HL-60/S4 treated with retinoic acid at 250 ng/mL for 4 days and 3 days (cell line): ENCODE results near the gene EXOSC5.
"Not testable (repeated sequence)": the region's sequence is repeated elsewhere in the genome, so short reads cannot be mapped to it uniquely, and the experiment has no call there.

Experiments used
- in situ Hi-C: fragments of 300-500 bp; cut with MboI; formaldehyde crosslinking; loops from 2 replicates; pipeline ENCODE4 v1.7.0; 2022; ENCODE audit warnings: low sequenced_read_pairs

The EXOSC5 gene

DNA sequence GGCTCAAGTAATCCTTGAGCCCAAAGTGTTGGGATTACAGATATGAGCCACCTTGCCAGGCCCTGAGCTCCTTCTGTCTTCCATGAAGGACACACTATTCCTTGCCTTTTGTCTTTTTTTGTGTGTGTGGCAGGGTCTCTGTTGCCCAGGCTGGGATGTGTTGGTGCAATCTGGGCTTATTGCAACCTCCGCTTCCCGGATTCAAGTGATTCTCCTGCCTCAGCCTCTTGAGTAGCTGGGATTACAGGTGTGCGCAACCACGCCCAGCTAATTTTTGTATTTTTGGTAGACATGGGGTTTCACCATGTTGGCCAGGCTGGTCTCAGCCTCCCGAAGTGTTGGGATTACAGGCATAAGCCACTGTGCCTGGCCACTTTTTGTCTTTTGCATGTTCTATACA lies 11.7 kb upstream of the EXOSC5 start:
- in situ Hi-C loops, result not testable (repeated sequence)

DNA sequence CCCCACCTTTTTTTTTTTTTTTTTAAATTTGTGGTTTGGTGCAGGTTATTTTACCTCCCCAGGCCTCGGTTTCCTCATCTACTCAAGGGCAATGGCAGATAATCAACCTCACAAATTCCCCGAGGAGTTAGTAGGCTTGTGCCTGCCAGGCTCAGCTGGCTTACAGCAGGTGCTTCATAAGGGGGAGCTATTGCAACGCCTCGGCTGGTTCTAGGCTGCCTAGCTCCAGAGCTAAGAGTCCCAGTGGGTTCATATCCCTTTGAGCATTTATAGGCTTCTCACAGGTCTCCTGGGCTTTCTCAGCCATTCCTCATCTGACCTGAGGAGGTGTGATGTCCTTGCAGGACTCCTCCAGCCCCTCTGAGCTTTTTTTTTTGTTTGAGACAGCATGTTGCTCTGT lies 11.1 kb upstream of the EXOSC5 start:
- in situ Hi-C loops, result no loop called here

DNA sequence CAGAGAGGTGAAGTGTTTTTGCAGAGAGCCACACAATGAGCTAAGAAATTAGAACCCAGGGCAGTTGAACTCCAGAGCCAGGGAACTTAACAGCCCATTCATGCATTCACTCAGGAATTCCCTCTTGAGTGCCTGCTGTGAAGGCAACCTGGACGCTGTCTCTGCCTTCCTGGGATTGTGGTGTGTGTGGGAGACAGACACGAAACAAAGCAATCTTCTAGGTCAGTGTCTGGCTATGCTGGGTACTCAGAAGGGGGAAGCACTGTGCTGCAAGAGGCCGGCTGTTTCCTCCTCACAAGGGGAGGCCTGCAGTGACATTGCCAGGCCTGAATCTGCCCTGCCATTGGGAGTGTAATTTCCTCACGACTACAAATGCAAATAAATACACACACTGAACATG lies 10.1 kb upstream of the EXOSC5 start:
- in situ Hi-C loops, result no loop called here

DNA sequence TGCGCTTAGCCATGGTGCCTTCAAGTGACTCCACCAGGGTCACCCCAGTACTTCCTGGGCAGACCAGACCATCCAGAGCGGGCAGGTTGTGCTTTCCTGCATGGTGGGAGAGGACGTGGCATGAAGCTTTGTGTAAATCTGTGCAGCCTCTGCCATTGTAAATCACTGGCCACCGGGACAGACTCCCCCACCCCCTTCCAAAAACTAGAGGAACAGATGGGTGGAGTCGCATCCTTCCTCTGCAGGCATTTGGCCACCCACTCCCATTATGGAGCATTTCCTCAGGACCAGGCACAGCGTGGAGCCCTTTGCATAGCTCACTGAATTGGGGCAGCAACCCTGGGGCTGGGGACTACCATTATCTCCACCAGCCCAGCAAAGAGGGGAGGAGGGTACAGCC lies 8.6 kb upstream of the EXOSC5 start:
- in situ Hi-C loops, result no loop called here

DNA sequence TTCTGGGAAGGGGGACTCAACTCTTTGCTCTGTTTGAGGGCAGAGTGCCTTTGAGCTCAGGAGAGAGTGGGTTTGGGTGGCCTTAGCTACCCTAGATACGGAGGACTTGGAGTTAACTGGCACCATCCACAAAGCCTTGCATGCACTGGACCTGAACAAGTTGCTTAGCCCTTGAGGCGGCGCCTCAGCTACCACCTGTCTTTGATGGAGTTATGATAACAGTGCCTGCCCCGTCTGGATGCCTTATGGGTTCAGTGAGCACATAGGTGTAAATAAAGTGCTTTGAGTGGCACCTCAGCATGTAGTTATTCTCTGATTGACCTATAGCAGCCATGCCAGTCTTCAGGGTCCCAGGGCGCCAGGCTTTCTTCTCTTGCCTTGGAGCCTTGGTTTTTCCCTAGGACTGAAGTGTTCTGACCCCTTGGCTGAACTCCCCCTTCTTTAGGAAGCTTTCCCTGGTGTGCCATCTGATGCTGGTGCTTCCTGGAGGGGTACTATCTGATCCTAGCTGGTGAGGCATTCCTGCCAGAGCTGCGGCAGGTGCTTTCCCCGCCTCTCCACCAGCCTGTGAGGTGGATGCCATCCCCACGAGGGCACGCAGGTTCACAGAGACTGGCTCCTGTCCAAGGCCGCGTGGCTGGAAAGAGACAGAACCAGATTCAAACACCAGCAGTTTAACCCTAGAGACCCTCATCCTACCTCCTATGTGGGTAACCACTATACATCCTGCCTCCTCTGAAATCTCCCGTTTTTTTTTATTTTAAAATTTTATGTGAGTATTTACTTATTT lies 6.2 kb upstream of the EXOSC5 start:
- in situ Hi-C loops, result no loop called here

DNA sequence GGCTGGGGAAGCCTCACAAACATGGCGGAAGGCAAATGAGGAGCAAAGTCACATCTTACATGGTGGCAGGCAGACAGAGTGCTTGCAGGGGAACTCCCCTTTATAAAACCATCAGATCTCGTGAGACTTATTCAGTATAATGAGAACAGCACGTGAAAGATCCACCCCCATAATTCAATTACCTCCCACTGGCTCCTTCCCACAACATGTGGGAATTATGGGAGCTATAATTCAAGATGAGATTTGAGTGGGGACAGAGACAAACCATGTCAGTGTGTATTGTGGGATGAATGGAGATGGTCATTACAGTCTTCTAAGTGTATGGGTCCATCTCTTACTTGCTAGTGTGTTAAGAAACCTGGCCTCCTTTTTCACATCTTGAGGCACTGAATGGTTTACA lies 4.9 kb upstream of the EXOSC5 start:
- in situ Hi-C loops, result no loop called here

DNA sequence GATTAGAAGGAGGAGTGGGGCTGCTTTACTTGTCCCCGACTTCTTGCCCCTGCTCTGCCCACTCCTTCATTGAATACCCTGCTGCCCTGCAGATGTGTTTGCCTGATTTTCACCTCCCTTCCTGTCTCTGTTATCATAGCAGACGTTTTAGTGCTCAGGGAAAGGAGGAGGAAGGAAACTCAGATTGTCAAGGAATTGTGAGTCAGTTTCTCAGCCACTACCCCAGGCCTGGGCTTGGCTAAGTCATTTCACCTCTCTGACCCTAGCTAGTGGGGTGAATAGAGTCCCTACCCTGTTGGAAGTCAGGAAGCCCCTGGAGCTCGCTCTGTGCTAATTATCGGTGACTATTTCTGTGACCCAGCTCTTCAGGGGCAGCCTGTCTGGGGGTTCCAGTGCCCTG lies 4.3 kb upstream of the EXOSC5 start:
- in situ Hi-C loops, result no loop called here

DNA sequence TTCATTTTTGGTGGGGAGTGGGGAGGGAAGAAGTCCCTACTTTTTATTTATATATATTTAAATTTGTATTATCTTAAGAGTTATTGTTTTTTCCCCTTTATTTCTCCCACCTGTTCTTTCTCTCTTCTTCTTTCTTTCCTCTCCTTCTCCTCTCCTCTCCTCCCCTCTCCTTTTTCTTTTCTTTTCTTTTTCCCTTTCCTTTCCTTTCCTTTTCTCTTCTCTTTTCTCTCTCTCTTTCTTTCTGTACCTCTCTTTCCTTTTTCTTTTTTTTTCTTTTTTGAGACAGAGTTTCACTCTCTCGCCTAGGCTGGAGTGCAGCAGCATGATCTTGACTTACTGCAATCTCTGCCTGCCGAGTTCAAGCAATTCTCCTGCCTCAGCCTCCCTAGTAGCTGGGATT lies 2.4 kb upstream of the EXOSC5 start:
- in situ Hi-C loops, result no loop called here

DNA sequence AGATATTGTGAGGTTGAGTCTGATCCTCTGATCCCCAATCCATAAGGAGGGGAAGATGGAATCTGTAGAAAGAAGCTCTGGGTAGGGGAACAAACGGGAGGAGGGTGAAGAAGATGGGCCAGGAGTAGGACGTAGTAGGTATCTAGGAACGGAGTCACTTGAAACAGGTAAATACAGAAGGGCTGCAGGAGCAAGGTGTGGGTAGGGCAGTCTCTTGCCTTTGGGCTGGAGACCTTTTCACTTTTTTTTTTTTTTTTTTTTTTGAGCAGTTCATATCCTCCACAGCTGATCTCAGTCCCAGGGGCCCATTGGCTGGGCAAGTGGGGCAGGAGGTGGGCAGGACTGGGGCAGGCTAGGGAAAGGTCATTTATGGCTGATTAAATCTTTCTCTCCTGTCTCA lies 1.9 kb upstream of the EXOSC5 start:
- in situ Hi-C loops, result no loop called here

DNA sequence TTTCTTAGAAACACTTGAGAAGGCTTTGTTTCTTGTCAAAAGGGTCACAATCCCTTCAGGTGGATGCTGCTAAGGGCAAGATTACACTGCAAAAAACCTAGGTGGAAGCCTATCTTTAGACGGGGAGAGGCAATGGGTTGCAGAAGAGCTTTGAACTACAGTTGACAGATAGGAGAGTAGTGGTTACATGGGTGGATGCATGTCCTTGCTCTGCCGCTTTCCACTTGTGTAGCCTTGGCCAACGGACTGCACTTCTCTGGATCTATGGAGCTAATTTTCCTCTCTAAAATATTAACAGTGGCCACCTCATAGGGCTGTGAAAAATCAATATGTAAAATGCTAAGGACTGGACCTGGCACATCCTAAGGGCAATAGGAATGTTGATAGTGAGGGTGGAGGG lies 1.4 kb upstream of the EXOSC5 start:
- in situ Hi-C loops, result no loop called here

DNA sequence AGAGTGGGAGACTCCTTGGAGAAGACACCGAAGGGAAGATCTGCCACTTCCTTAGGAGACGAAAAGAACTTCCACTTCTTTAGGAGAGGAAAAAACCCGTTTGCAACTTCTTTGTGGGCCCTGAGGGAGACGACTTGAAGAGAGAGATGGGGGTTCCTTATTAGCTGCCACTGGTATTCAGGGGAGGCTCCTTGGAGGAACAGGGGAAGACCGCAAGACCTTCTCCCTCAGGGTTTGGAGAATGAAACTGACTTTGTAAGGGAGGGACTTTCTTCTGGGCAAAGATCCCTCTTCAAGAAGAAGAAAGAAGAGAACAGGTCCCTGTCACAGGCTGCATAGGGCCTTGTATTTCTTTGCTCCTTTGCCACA lies 875 bp upstream of the EXOSC5 start:
- in situ Hi-C loops, result no loop called here

DNA sequence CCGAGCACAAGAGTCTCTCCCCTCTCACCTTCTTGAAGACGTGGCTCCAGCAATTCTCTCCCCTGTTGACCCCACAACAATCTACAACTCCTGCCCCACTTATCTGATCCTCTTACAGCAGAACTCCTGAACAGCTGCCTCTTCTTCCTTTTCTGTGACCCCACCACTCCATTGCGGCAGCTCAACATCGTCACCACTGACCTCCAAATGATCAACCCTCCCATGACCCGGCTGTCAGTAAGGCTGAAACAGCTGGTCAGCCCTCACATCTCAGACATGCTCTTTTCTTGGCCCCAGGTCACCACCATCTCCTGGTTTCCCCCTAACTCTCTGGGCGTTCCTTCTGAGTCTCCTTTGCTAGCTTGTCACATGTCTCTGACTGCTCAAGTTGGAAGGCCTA lies 1.8 kb downstream of the EXOSC5 start:
- in situ Hi-C loops, result no loop called here

DNA sequence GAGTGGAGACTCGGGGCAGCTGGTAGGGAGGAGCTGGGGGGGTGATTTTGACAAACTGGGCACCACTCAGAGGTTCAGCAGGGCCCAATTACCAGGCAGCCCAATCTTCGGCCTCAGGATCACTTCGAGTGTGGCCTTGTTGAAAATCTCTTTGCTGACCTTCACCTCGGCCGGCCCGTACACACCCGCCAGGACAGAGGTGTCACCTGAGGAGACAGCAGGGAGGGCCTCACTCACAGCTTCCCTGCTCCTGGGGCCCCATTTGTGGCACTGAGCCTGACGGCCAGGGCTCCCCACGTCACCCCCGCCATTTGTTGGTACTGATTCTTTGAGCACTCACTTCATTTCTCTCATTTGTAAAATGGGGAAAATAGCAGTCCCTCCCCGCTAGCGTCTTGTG lies 4.4 kb downstream of the EXOSC5 start:
- in situ Hi-C loops, result no loop called here

DNA sequence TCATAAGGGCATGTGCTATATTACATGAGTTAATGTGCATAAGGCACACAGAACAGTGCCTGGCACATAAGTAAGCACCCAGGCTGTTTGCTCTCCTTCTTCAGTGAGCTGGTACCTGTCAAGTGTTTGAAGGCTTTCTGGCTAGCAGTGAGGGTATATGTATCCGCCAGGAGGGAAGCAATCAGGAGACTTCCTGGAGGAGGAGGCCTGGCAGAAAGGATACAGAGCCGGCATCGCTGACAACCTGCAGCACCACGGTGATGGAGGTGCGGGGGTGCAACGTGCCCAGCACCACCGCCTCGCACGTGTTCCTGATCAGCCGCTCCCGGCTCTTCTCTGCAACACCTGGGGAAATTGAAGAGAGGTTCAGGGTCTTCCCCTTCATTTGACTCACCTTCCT lies 5.5 kb downstream of the EXOSC5 start:
- in situ Hi-C loops, result no loop called here

DNA sequence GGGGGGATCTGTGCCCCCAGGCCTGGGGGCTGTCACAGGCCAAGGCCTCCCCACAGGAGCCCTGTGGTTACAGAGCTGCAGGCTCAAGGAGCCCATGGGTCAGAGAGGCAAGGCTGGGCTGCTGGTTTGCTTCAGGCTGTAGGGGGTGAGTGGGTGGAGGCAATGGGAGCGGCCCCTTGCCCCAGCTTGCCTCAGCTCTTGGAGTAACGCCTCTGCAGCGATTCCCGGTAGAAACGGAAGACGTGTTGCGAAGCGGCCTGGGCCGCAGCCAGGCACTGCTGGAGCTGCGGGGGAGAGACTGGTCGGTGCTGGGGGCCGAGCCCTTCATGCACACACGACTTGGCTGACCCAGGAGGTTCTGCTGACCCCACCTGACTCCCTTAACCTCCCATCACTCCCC lies 10.7 kb downstream of the EXOSC5 start:
- in situ Hi-C loops, result no loop called here

DNA sequence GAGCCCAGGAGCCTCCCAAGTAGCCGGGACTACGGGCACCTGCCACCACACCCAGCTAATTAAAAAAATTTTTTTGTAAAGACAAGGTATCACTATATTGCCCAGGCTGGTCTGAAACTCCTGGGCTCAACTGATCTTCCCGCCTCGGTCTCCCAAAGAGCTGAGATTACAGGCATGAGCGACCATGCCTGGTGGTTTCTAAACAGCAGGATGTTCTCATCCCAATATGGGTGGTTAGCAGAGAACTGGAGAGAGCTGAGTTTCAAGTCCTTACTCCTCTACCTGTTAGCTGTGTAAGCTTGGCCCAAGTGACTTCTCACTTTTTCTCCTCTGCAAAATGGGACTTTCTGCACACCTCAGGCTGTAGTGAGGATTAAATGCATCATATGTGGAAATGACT lies 12.8 kb downstream of the EXOSC5 start:
- in situ Hi-C loops, result no loop called here

DNA sequence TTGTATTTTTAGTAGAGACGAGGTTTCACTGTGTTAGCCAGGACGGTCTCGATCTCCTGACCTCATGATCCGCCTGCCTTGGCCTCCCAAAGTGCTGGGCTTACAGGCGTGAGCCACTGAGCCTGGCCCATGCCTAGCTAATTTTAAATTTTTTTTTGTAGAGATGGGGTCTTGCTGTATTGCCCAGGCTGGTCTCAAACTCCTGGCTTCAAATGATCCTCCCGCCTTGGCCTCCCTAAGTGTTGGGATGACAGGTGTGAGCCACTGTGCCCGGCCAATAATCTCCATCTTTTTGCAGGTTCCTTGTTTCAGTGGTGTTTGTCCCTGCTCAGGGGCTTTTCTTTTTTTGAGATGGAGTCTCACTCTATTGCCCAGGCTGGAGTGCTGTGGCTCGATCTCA lies 15.6 kb downstream of the EXOSC5 start:
- in situ Hi-C loops, result not testable (repeated sequence)

DNA sequence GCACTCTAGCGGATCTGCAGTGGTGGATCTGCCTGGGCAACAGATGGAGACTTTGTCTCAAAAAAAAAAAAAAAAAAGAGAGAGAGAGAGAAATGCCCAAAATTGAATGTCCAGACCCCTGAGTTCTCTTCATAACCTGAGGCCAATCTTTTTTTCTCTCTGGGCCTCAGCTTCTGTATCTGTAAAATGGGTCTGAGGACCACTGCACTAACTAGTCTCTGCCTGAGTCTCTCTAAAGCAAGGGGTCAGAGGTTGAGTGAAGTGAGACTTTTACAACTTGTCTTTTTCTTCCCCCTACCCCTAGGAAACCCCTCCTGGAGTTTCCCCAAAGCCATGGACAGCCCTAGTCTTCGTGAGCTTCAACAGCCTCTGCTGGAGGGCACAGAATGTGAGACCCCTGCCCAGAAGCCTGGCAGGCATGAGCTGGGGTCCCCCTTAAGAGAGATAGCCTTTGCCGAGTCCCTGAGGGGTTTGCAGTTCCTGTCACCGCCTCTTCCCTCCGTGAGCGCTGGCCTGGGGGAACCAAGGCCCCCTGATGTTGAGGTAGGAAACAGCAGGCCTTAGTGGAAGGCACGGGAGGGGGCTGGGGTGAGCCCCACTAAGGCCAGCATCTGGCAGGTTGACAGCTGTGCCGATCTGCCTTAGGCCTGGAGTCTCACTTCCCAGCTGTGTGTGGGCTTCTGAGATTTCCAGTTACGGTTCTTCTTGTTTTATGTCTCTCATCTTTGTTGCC lies 19.0 kb downstream of the EXOSC5 start:
- in situ Hi-C loops, result no loop called here

DNA sequence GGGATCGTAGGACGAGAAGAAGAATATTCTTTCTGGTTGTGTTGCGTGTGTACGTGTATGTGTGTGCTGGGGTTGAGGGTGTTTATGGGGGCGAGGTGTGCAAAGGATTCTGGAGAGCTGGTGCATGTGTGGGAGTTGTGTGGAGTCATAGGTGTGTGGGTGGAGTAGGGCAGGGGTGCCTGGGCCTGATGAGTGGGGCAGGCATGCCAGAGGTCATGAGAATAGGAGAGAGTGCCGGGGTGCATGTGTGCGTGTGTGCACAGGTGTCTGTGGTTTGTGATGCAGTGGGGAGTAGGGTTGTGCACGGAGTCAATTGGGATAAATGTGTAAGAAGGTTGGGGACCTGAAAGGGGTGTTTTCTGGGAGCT lies 20.2 kb downstream of the EXOSC5 start:
- in situ Hi-C loops, result no loop called here

DNA sequence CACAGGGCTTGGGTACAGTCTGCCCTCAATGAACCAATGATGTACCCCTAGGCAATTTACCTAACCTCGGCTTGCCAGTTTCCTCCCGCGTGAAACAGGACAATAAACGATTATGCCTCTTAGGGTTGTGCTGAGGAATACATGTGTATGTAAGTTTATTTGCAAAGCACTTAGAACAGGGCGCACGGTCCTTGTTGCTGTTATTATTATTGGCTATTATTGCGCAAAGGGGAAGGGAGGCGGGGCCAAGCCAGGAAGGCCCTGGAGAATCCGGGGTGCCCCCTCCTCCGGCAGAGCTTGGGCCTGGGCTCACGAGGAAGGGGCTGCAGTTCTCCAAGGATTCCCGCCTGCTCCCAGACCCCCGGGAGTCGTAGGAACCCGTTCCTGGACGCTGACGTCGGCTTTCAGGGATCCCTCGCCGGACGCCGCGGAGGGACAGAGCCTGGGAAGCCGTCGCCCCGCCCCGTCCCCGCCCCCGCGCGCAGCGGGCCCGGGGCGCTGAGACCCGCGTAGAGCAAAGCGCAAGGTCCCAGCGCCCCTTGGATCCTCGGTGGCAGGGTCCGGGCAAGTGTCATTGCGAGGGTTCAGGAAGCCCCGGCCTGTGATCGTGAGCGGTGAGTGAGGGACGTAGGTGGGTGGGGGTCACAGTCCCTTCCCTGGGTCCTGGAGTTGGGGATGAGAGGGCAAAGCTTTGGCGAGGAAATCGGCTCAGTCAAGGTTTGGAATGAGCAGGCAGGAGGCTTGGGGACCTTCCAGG lies 20.7 kb downstream of the EXOSC5 start, which contains the start of gene TMEM91:
Gene TMEM91, plus strand, starts transcription at position 293 of the 757 bp plus-strand sequence. CDS start 1,777 bp downstream, outside the sequence.
- in situ Hi-C loops, result no loop called here

DNA sequence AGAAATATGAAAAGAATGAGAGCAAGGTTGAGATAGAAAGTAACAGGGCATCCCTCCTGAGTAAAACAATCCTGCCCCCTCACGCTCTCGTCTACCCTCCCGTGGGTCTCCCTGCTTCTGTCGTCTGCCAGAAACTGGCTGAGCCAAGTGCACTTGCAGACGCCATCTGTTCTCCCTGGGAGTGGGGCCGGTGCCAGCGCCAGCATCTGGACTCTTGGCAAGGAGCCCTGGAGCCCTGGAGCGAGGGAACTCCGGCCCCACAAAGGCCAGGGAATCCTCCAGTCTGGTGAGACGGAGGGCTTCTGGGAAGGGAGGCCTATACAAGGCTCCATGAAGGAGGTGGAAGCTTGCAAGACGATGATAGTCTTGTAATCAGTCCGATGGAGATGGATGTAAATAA lies 23.2 kb downstream of the EXOSC5 start:
- in situ Hi-C loops, result no loop called here

DNA sequence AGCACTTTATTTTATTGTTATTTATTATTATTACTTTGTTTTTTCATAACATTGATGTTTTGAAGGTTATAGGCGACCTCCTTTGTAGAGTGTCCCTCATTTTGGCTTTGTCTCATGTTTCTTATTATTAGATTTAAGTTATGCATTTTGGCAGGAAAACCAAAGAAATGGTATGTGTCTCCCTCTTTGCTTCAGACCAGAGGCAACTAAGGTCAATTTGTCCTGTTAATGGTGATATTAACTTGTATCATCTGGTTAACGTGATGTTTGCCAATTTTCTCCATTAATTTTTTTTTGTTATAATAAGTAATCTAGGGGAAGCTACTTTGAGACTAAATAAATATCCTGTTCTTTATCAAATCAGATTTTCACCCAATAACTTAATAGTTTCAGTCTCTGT lies 24.7 kb downstream of the EXOSC5 start:
- in situ Hi-C loops, result no loop called here
